Aorta (tissue), 5 donors: Measurements from ENCODE around the gene MAML2. TPM values are rescaled to one million over a fixed set of nuclear protein-coding genes. Genes with fewer than 3 reads are reported as not detected.

Experiments
- ATAC-seq: fragments of 200-7000 bp; cut with Tn5 transposase; one replicate; pipeline ENCODE4 v1.9.1; 2022; ENCODE audit warnings: moderate library complexity; ENCODE audit not compliant: low FRiP score
- DNase-seq, 2 donors: peaks; one replicate each; pipeline ENCODE4 v3.0.0-alpha.2; 2020
- H3K27ac ChIP-seq, 2 donors: one replicate each; pipeline ENCODE4 v1.5.1; 2013; ENCODE audit warnings: low read length in 2 of 2, mild to moderate bottlenecking in 2 of 2, moderate library complexity in 2 of 2, control low read depth in 1 of 2, inconsistent platforms in 1 of 2, low read depth in 1 of 2
- H3K27me3 ChIP-seq, 2 donors: one replicate each; pipeline ENCODE4 v1.6.1; 2013; ENCODE audit warnings: control low read depth in 1 of 2, low read length in 1 of 2, mild to moderate bottlenecking in 1 of 2, moderate library complexity in 1 of 2; ENCODE audit not compliant: insufficient read depth in 2 of 2, control insufficient read depth in 1 of 2
- H3K36me3 ChIP-seq, 2 donors: one replicate each; pipeline ENCODE4 v1.6.1; 2013; ENCODE audit warnings: control low read depth in 1 of 2, low read length in 1 of 2, mild to moderate bottlenecking in 1 of 2; ENCODE audit not compliant: insufficient read depth in 2 of 2, control insufficient read depth in 1 of 2
- H3K4me1 ChIP-seq, 2 donors: one replicate each; pipeline ENCODE4 v1.6.1; 2013; ENCODE audit warnings: low read length in 2 of 2, control low read depth in 1 of 2, mild to moderate bottlenecking in 1 of 2, moderate library complexity in 1 of 2; ENCODE audit not compliant: insufficient read depth in 2 of 2, control insufficient read depth in 1 of 2
- H3K4me3 ChIP-seq, 2 donors: one replicate each; pipeline ENCODE4 v1.5.1; 2013; ENCODE audit warnings: low read length in 2 of 2, control low read depth in 1 of 2, mild to moderate bottlenecking in 1 of 2
- H3K9me3 ChIP-seq: one replicate; pipeline ENCODE4 v1.6.1; 2013; ENCODE audit warnings: mild to moderate bottlenecking, low read length; ENCODE audit not compliant: control insufficient read depth
- WGBS, 2 donors: extraction: QIAGEN DNeasy Blood & Tissue Kit; methylation state at CpG; one replicate each; pipeline ENCODE4 v1.1.7; 2013; 5-methylcytosine and 5-hydroxymethylcytosine counted together
- intact Hi-C, 2 donors: fragments of 100-400 bp; cut with DNase I; formaldehyde crosslinking; loops; one replicate each; pipeline versions ENCODE4 v1.14.2 to v1.15.0; 2022
- microRNA-seq, 2 donors: library from miRNA; unstranded; fragments of <30 nt; microRNA quantifications; one replicate each; pipeline ENCODE4 v1.2.0, GENCODE V29; 2020
- polyA plus RNA-seq, 2 donors: library from polyadenylated mRNA; stranded (reverse); fragments of 200-250 nt; gene quantifications; one replicate each; pipeline ENCODE4 v1.2.3, GENCODE V29; 2013
- total RNA-seq, 2 donors: library from RNA; stranded (reverse); fragmentation: NEBNext Ultra II Directional; extraction: Animal tissue kit (Norgen Biotek cat#: 25700); gene quantifications; one replicate each; pipeline ENCODE4 v1.2.1, GENCODE V29; 2021
- donor health status: healthy with polysubstance abuse.
- donor health status: Bipolar disorder and iron deficiency.
- donor health status: DM: no; HTN: no; CAD: no.
- donor health status: DM: no; HTN: no; CAD: no.
- donor health status: DM: yes; HTN: yes; CAD: no.

MAML2 gene
- total and polyA plus RNA-seq, 4 donors: 6.0 to 27.5 (median 14.0) TPM

DNA sequence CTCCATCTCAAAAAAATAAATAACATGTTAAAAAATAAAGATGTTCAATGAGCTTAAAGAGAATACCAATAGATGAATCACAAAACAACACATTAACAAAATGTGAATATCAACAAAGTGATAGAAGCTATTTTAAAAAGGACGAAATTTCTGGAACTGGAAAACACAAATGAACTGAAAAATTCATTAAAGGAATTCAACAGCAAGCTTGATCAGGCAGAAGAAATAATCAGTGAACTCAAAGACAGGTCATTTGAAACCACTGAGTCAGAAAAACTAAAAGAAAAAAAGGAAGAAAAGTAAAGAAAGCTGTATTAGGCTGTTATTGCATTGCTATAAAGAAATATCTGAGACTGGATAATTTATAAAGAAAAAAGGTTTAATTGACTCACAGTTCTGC is 412.0 kb downstream of the MAML2 start:
- H3K9me3 ChIP-seq: peaks cover 2% of the 10 kb centered on the region
- ATAC-seq (no peak), DNase-seq (no peak)
- H3K36me3 ChIP-seq: no peaks in the 10 kb centered on the region
- H3K4me1 ChIP-seq: no peaks in the 10 kb centered on the region
- H3K27me3 ChIP-seq: no peaks in the 10 kb centered on the region
- no peak overlapping the region for H3K27ac ChIP-seq
- intact Hi-C loops: no loop called here
- H3K4me3 ChIP-seq: no peak overlapping the region
- 73 to 77% methylated on average over 1 of the region's 1 CpG for WGBS, 2 donors

DNA sequence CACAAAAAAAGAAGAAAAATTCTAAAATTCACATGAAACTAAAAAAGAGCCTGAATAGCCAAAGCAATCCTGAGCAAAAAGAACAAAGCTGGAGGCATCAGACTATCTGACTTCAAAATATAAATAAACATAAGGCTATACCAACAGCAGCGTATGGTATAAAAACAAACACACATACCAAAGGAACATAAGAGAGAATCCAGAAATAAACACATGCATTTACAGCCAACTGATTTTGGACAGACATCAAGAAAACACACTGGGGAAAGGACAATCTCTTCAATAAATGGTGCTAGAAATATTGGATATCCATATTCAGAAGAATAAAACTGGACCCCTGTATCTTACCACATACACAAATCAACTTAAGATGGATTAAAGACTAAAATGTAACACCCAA is 416.3 kb downstream of the MAML2 start:
- intact Hi-C loops: no loop called here
- Histone ChIP-seq H3K9me3 (peaks cover 2% of the 10 kb centered on the region), H3K36me3 (no peaks in the 10 kb centered on the region), H3K27me3 (no peaks in the 10 kb centered on the region), H3K4me3 (no peak overlapping the region), H3K27ac (no peak overlapping the region), H3K4me1 (peaks cover 0 to 4% of the 10 kb centered on the region in 2 donors)
- WGBS, 2 donors: 57 to 63% methylated on average over 1 of the region's 1 CpG
- ATAC-seq (no peak), DNase-seq (no peak)

Small RNAs within 50 kb of the gene (microRNA-seq; reads per million reads assigned to microRNA genes)
- 0.99 to 1.2 reads per million in 2 donors for gene MIR1260B

Other genes starting within 250 kb of the MAML2 start
- gene CCDC82, start 46.7 kb upstream of the MAML2 start, total RNA-seq: 10 to 100 TPM; 37.4 to 38.7 TPM
- gene CCDC82, start 46.7 kb upstream of the MAML2 start, polyA plus RNA-seq: 10 to 100 TPM; 29.3 to 39.0 TPM
- gene JRKL, start 46.8 kb upstream of the MAML2 start, total RNA-seq: 10 to 100 TPM; 13.7 to 15.4 TPM
- 1 to 10 TPM; 6.3 to 6.4 TPM for gene JRKL, start 46.8 kb upstream of the MAML2 start, polyA plus RNA-seq